Panc1 (cell line): ENCODE results near the gene JAZF1. TPM values are rescaled to one million over a fixed set of nuclear protein-coding genes. Genes with fewer than 3 reads are reported as not detected.

Source experiments
- ATAC-seq: fragments of 200-7000 bp; cut with Tn5 transposase; 2 replicates; pipeline ENCODE4 v1.9.1; 2020; ENCODE audit warnings: mild to moderate bottlenecking, moderate library complexity
- BruUV-seq: library from RNA; stranded (reverse); fragments of 400-500 nt; replicated peaks from 2 replicates; lab custom pipeline; 2021; lab: Mats Ljungman, UMichigan
- CTCF ChIA-PET: fragments of 300-600 bp; sonication (Branson Sonifier 250); formaldehyde crosslinking; loops from one replicate; lab custom pipeline; 2022; ENCODE audit warnings: antibody characterized with exemption; lab: Charles Lee
- POLR2A ChIA-PET: fragments of 300-600 bp; sonication (Branson Sonifier 250); formaldehyde crosslinking; loops from one replicate; lab custom pipeline; 2022; ENCODE audit warnings: antibody characterized with exemption; lab: Charles Lee
- DNase-seq: peaks from one replicate; pipeline ENCODE4 v3.0.0-alpha.2; 2010; ENCODE audit warnings: low read depth, low spot score
- H3K27ac ChIP-seq: 2 replicates; pipeline ENCODE4 v1.5.1; 2011; ENCODE audit warnings: mild to moderate bottlenecking, low read length, inconsistent platforms
- H3K27me3 ChIP-seq: fragments of 200-500 bp; sonication (Bioruptor generic); 2 replicates; pipeline ENCODE4 v1.6.0; 2014; ENCODE audit warnings: low read length, inconsistent platforms; ENCODE audit not compliant: control insufficient read depth, insufficient read depth
- H3K36me3 ChIP-seq: fragments of 200-500 bp; sonication (Bioruptor generic); 2 replicates; pipeline ENCODE4 v1.5.1; 2014; ENCODE audit warnings: inconsistent platforms, mild to moderate bottlenecking, low read length, moderate library complexity; ENCODE audit not compliant: control insufficient read depth, insufficient read depth
- H3K4me1 ChIP-seq: 2 replicates; pipeline ENCODE4 v1.5.1; 2011; ENCODE audit warnings: inconsistent platforms, mild to moderate bottlenecking, low read length, moderate library complexity; ENCODE audit not compliant: control insufficient read depth, insufficient read depth
- H3K4me3 ChIP-seq, 2 experiments: 2 replicates each; pipeline ENCODE4 v1.5.1; 2011 to 2012; ENCODE audit warnings: low read depth in 2 of 2, low read length in 2 of 2, mild to moderate bottlenecking in 2 of 2, inconsistent platforms in 1 of 2, moderate library complexity in 1 of 2
- H3K9me3 ChIP-seq: fragments of 200-500 bp; sonication (Bioruptor generic); 2 replicates; pipeline ENCODE4 v1.5.1; 2014; ENCODE audit warnings: low read depth, mild to moderate bottlenecking, inconsistent platforms, low read length, moderate library complexity; ENCODE audit not compliant: control insufficient read depth, insufficient read depth
- POLR2AphosphoS5 ChIP-seq: IDR thresholded peaks from 2 replicates; pipeline ENCODE4 v1.6.1; 2012; ENCODE audit warnings: mild to moderate bottlenecking, low read depth, low read length, moderate library complexity
- SIN3A ChIP-seq: IDR thresholded peaks from 2 replicates; pipeline ENCODE4 v1.6.1; 2012; ENCODE audit warnings: low read depth, mild to moderate bottlenecking, low read length, moderate library complexity, borderline replicate concordance; ENCODE audit not compliant: insufficient read depth
- TCF7L2 ChIP-seq: IDR thresholded peaks from 2 replicates; pipeline ENCODE4 v1.6.1; 2011; ENCODE audit warnings: mild to moderate bottlenecking, low read depth, low read length, inconsistent platforms
- in situ Hi-C: cut with HindIII; loops from 2 replicates; pipeline ENCODE4 v1.10.0; 2016; ENCODE audit warnings: low sequenced_read_pairs, low pct_unique_long_range_greater_than_20kb
- intact Hi-C: fragments of 100-400 bp; cut with micrococcal nuclease; formaldehyde crosslinking; loops from one replicate; pipeline ENCODE4 v1.10.0; 2022; ENCODE audit not compliant: unreplicated experiment
- total RNA-seq: library from RNA; stranded (reverse); gene quantifications from one replicate; pipeline ENCODE4 v1.2.1, GENCODE V29; 2021; ENCODE audit not compliant: unreplicated experiment
- TF ChIP-seq, protein P1 (sequence below): fragments of 450-650 bp; IDR thresholded peaks from 2 replicates; pipeline ENCODE4 v1.5.1; 2017; ENCODE audit warnings: mild to moderate bottlenecking
- TF ChIP-seq, protein P2 (sequence below), 2 experiments: IDR thresholded peaks; 2 replicates each; pipeline ENCODE4 v1.6.1; 2011 to 2012; ENCODE audit warnings: low read depth in 2 of 2, control low read depth in 1 of 2, low read length in 1 of 2, mild to moderate bottlenecking in 1 of 2, moderate library complexity in 1 of 2; ENCODE audit not compliant: insufficient read depth in 1 of 2

Gene JAZF1
- total RNA-seq, 1 experiment from 2014 or later: 8.8 TPM

DNA sequence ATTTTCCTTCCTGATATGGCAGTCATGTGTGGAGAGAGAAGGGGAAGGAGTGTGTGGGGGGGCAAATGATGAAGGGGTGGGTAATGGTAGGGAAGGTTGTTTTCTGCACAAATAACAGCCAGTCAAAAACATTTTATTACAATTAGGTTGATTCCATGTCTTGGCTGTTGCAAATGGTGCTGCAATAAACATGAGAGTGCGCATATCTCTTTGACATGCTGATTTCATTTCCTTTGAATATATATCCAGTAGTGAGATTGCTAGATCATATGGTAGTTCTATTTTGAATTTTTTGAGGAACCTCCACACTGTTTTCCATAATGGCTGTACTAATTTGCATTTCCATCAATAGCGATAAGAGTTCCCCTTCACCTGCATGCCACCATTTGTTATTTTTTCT lies 10.6 kb upstream of the JAZF1 start:
- ATAC-seq (no peak), DNase-seq (no peak)
- intact Hi-C loops: no loop called here
- no peak overlapping the region for H3K4me3 ChIP-seq
- H3K4me1 ChIP-seq: no peaks in the 10 kb centered on the region
- peaks cover 16% of the 10 kb centered on the region for H3K27me3 ChIP-seq
- no peaks in the 10 kb centered on the region for H3K9me3 ChIP-seq
- TF ChIP-seq, protein P1, sequence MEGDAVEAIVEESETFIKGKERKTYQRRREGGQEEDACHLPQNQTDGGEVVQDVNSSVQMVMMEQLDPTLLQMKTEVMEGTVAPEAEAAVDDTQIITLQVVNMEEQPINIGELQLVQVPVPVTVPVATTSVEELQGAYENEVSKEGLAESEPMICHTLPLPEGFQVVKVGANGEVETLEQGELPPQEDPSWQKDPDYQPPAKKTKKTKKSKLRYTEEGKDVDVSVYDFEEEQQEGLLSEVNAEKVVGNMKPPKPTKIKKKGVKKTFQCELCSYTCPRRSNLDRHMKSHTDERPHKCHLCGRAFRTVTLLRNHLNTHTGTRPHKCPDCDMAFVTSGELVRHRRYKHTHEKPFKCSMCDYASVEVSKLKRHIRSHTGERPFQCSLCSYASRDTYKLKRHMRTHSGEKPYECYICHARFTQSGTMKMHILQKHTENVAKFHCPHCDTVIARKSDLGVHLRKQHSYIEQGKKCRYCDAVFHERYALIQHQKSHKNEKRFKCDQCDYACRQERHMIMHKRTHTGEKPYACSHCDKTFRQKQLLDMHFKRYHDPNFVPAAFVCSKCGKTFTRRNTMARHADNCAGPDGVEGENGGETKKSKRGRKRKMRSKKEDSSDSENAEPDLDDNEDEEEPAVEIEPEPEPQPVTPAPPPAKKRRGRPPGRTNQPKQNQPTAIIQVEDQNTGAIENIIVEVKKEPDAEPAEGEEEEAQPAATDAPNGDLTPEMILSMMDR: no peak
- TF ChIP-seq SIN3A: no peak
- TF ChIP-seq, protein P2, sequence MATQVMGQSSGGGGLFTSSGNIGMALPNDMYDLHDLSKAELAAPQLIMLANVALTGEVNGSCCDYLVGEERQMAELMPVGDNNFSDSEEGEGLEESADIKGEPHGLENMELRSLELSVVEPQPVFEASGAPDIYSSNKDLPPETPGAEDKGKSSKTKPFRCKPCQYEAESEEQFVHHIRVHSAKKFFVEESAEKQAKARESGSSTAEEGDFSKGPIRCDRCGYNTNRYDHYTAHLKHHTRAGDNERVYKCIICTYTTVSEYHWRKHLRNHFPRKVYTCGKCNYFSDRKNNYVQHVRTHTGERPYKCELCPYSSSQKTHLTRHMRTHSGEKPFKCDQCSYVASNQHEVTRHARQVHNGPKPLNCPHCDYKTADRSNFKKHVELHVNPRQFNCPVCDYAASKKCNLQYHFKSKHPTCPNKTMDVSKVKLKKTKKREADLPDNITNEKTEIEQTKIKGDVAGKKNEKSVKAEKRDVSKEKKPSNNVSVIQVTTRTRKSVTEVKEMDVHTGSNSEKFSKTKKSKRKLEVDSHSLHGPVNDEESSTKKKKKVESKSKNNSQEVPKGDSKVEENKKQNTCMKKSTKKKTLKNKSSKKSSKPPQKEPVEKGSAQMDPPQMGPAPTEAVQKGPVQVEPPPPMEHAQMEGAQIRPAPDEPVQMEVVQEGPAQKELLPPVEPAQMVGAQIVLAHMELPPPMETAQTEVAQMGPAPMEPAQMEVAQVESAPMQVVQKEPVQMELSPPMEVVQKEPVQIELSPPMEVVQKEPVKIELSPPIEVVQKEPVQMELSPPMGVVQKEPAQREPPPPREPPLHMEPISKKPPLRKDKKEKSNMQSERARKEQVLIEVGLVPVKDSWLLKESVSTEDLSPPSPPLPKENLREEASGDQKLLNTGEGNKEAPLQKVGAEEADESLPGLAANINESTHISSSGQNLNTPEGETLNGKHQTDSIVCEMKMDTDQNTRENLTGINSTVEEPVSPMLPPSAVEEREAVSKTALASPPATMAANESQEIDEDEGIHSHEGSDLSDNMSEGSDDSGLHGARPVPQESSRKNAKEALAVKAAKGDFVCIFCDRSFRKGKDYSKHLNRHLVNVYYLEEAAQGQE (IDR thresholded peaks at IDR 0.05; ENCODE audit: insufficient read depth in 1 of 2, low read depth in 2 of 2, low read length in 1 of 2): no peak
- no peak for TF ChIP-seq TCF7L2
- TF ChIP-seq POLR2AphosphoS5: no peak
- H3K27ac ChIP-seq: no peak overlapping the region
- in situ Hi-C loops: no loop called here
- BruUV-seq: no TSS peak
- POLR2A ChIA-PET: no interaction called here
- H3K36me3 ChIP-seq: no peaks in the 10 kb centered on the region
- CTCF ChIA-PET: no interaction called here

DNA sequence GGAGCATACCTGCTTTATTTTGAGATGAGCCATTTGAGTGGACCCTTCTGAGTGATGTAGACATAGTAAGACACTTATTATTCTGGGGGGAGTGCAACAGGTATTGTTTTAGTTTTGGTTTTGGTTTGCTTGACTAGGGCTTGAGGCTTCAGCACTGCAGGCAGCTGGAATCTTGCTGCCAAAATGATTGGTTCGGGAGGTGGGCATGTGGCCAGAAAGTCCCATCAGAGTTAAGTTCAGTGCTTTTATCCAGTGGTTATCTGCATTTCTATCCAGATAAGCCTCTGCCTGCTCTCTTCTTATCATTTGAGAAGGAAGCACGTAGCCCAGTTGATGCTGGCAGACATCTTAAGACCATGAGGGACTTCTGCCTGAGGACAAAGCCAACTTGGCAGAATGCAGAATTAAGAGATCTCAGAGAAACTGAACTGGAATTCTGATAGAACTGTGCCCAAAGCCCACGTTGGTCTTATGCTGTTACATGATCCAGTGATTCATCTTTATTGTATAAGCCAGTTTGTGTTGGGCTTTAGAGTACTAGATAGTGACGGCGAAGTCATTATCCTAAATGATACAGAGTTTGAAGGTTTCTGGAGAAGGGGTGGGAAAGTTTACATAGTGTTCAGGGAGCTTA lies 9.6 kb upstream of the JAZF1 start:
- Histone ChIP-seq H3K9me3 (no peaks in the 10 kb centered on the region), H3K4me3 (peak overlapping the region in 1 of 2 experiments; percentile 4; a peak in 1 of 4 replicates), H3K4me1 (no peaks in the 10 kb centered on the region), H3K36me3 (no peaks in the 10 kb centered on the region), H3K27ac (no peak overlapping the region), H3K27me3 (peaks cover 16% of the 10 kb centered on the region)
- intact Hi-C loops: no loop called here
- in situ Hi-C loops: no loop called here
- TF ChIP-seq POLR2AphosphoS5 (no peak), SIN3A (no peak), TCF7L2 (no peak)
- TF ChIP-seq, protein P1: no peak
- TF ChIP-seq, protein P2 (IDR thresholded peaks at IDR 0.05; ENCODE audit: insufficient read depth in 1 of 2, low read depth in 2 of 2, low read length in 1 of 2): no peak
- BruUV-seq: no TSS peak
- CTCF ChIA-PET: no interaction called here
- DNase-seq (no peak), ATAC-seq (no peak)
- POLR2A ChIA-PET: no interaction called here
